ENCODE data around the gene ZFPM1.

DNA sequence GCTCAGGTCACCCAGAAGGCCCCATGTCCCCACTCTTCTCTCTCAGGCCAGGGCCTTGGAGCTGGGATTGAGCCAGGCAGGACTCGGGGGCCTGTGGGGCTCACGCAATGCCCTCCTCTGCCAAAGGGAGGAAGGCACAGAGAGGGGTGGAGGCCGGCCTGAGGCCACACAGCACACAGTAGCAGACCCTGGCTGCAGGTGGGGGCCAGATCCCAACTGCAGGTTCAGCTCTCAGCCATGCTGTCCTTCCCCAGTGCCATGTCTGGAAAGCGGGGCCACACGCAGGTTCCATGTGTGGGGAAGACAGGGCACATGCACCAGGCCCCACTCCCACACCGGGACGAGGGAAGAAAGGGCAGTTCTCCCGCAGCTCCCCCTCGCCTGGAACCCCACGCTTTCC, 33.3 kb upstream of the ZFPM1 start:
- TF ChIP-seq, protein P1, sequence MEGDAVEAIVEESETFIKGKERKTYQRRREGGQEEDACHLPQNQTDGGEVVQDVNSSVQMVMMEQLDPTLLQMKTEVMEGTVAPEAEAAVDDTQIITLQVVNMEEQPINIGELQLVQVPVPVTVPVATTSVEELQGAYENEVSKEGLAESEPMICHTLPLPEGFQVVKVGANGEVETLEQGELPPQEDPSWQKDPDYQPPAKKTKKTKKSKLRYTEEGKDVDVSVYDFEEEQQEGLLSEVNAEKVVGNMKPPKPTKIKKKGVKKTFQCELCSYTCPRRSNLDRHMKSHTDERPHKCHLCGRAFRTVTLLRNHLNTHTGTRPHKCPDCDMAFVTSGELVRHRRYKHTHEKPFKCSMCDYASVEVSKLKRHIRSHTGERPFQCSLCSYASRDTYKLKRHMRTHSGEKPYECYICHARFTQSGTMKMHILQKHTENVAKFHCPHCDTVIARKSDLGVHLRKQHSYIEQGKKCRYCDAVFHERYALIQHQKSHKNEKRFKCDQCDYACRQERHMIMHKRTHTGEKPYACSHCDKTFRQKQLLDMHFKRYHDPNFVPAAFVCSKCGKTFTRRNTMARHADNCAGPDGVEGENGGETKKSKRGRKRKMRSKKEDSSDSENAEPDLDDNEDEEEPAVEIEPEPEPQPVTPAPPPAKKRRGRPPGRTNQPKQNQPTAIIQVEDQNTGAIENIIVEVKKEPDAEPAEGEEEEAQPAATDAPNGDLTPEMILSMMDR (IDR thresholded peaks at IDR 0.05 in 8 of 11, conservative IDR thresholded peaks at IDR 0.05 in 3 of 11), result no peak
- TF ChIP-seq POLR2AphosphoS5 (IDR thresholded peaks at IDR 0.05) (no peak), POLR2A (IDR thresholded peaks at IDR 0.05) (no peak)
